COLO668 (cell line): ENCODE data around the gene CHST9.
"Not testable (repeated sequence)": the region's sequence is repeated elsewhere in the genome, so short reads cannot be mapped to it uniquely, and the experiment has no call there.

Experiments used
- DNase-seq: peaks from one replicate; lab custom pipeline; 2025; ENCODE audit not compliant: unreplicated experiment; lab: John Stamatoyannopoulos, UW

CHST9 gene, protein sequence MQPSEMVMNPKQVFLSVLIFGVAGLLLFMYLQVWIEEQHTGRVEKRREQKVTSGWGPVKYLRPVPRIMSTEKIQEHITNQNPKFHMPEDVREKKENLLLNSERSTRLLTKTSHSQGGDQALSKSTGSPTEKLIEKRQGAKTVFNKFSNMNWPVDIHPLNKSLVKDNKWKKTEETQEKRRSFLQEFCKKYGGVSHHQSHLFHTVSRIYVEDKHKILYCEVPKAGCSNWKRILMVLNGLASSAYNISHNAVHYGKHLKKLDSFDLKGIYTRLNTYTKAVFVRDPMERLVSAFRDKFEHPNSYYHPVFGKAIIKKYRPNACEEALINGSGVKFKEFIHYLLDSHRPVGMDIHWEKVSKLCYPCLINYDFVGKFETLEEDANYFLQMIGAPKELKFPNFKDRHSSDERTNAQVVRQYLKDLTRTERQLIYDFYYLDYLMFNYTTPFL

DNA sequence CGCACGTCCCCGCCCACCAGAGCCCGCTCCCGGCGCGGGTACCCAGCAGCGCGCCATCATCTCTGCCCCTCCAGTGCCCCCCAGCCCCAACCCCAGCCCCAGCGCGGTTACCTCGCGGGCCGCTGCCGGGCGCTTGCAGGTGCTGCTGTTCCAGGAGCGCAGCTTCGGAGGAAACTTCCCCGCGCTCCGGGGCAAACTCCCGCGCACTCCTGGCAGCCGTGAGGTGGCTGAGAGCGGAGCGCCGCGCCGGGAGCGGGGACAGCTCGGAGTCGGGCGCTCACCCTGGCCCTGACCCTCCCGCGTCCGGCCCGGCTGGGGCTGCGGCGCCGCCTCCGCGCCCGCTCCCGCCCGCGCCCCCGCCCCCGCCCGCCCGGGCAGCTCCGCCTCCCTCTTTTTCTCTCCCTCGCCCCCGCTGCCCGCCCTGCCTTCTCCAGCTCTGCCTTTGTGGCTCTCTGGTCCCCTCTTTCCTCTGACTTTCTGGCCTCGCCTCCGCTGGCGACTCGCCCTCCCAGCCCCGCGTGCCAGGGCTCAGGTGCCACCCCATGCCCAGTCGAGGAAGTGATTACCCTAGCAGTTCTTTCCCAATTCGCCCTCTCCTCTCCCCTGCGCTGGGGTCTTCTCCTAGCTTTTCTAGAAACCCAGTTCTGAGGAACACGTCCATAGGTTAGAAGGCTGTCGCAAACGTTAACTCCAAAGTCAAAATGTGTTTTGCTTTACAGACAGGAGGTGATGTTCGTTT lies at the start of gene CHST9:
CHST9 (minus strand) TSS at position 284 of the 739 bp plus-strand sequence. CDS start 42,499 bp downstream, outside the sequence.
- DNase-seq: peak; percentile 75

DNA sequence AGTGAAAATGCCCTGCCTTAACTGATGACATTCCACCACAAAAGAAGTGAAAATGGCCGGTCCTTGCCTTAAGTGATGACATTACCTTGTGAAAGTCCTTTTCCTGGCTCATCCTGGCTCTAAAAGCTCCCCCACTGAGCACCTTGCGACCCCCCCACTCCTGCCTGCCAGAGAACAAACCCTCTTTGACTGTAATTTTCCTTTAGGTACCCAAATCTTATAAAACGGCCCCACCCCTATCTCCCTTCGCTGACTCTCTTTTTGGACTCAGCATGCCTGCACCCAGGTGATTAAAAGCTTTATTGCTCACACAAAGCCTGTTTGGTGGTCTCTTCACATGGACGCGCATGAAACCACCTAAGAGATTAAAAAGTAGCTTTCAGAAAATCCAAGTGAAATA lies 47.2 kb upstream of the CHST9 start:
- DNase-seq: not testable (repeated sequence)

- DNase-seq: not testable (repeated sequence)
Measured at GRCh38 chr18:27231671-27232070, 46.6 kb upstream of the CHST9 start.

GRCh38 chr18:27231221-27231620 lies 46.1 kb upstream of the CHST9 start:
- DNase-seq: not testable (repeated sequence)

- no peak for DNase-seq
Measured at GRCh38 chr18:27227721-27228120, 42.6 kb upstream of the CHST9 start.

DNA sequence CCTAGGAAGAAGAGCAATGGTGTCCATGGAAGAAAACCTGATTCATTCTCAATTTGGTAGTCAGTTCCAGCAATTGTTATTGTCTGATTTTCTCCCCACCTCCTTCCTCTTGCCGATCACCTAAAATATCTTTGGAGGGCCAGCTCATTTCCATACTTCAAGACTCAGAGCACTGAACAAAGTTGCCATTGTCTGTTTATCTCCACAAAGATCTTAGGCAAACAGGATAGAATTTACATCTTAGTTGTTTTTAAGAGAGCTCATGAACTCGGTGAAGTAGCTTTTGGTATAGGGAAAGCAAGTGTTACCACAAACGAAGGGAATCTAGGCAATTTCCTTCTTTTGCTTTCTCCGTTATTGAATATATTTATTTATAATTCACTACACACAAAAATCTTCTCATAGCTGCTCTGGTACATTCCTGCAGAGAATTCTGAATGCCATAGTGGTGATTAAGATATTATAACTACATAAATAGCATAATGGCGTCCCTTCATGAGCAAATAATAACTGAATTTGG lies 41.5 kb upstream of the CHST9 start:
- DNase-seq: no peak

- DNase-seq: no peak
Measured at GRCh38 chr18:27225947-27226481, 40.9 kb upstream of the CHST9 start.

DNA sequence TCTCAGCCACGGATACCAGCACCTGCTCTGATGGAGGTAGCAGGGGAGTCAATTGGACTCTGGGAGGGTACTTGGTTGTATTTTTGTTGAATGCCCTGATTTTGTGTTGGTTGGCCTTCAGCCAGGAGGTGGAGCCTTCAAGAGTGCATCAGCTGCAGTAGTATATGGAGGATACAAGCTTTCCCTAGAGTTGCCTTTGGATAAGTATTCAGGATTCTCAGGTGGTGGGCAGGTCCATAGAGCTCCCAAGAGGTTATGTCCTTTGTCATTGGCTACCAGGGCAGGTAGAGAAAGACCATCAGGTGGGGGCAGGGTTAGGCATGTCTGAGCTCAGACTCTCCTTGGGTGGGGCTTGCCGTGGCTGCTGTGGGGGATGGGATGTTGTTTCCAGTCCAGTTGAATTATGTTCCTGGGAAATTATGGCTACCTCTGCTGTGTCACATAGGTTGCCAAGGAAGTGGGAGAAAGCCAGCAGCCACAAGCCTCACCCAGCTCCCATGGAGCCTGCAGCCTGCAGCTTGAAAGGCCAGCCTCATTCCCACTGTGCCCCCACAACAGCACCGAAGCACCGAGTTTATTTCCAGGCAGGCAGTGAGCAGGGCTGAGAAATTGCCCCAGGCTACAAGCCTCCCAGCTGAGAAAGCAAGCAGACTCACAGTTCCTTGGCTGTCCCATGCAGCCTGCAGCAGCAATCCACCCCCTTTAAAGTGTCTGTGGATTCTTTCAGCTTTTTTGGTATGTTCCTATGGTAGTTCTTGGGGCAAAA lies 38.6 kb upstream of the CHST9 start:
- DNase-seq: peak; percentile 42

DNA sequence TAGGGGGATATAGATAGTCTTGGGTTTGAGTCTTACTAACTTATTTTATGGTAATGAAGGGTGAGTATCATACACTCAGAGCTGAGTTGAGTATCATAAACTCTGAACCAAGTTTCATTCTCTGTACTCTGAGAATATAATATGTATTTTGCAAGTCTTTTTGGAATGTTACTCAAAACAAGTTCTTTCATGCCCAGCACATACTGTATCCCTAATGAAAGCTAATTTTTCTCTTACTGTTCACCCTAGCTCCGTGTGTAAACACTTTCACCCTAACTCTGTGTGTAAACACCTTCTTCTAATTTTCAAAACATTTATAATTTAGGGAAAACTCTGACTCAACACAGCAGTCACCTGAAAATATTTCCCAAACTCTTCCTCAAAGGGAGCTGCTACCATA lies 29.7 kb upstream of the CHST9 start:
- DNase-seq: no peak

DNA sequence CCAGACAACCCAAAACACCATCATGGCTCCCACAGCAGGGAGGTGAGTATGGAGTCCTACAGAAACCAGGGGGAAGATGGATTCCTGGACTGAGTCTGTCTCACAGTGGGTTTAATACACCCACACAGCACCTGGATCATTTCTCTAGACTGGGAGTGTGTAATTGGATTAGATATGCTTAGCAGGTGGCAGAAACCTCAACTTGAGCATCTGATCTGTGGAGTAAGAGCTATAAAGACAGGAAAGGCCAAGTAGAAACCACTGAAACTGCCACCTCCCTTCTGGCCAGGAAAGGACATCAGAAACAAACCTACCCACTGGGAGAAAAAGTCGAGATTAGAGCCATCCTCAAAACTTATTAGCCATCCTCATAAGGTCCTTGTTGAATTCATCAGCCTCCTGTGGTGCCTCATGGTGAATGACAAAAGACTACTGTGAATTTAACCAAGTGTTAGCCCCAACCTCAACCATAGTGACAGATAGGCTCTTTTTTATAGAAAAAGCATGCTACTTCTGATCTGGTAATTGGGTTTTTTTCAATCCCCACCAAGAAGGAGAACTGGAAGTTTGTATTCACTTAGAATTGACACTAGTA lies 28.1 kb upstream of the CHST9 start:
- DNase-seq: no peak

GRCh38 chr18:27211569-27211968 lies 26.5 kb upstream of the CHST9 start:
- DNase-seq: no peak

- DNase-seq: no peak
Measured at GRCh38 chr18:27206411-27206810, 21.3 kb upstream of the CHST9 start.

- DNase-seq: no peak
Measured at GRCh38 chr18:27202741-27203140, 17.6 kb upstream of the CHST9 start.

DNA sequence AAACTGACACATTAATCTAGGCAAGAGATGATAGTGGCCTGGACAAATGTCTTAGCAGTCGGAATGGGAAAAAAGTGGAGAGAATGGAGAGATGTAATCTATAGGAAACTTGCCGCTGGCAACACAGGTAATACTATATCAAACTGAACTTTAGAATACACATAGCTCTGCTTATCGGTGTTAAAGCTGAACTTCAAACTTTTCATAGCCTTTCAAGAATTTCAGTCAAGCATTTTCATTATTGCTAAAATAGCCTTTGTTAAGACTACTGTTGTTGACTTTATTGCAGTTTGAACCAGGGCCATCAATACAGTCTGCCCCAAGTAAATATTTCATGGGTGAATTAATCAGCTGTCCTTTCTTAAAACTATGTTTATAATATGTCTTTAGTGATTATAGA lies 12.9 kb upstream of the CHST9 start:
- no peak for DNase-seq

- no peak for DNase-seq
Measured at GRCh38 chr18:27188309-27188708, 3.2 kb upstream of the CHST9 start.

GRCh38 chr18:27185897-27186296 lies 789 bp upstream of the CHST9 start:
- DNase-seq: no peak

GRCh38 chr18:27184115-27185024 lies 738 bp downstream of the CHST9 start:
- peak; percentile 38 for DNase-seq

GRCh38 chr18:27181726-27182125 lies 3.4 kb downstream of the CHST9 start:
- no peak for DNase-seq

GRCh38 chr18:27178424-27178823 lies 6.7 kb downstream of the CHST9 start:
- no peak for DNase-seq

DNA sequence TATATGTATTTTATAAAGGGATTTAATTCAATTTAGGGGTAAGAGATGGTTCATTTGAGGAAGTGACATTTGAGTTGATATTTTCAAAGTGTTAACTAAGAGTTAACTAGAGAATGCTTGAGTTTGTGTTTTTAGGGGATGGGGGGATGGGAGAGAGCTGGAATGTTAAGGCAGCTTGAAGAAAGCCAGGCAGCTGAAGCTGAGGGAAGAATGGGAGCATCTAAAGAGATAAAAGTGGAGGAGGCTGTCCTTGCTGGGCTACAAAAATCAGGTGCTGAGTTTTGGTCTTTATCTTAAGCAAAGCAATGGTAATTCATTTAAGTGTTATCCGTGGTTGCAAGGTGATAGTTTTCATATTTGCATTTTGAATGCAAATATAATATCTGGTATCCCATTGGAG lies 9.2 kb downstream of the CHST9 start:
- no peak for DNase-seq
